K562 treated with DMSO at 1 percent for 4 hours (cell line): ENCODE measurements around the gene PIK3CG. TPM values are rescaled to one million over a fixed set of nuclear protein-coding genes. Genes with fewer than 3 reads are reported as not detected.

Experiments used
- total RNA-seq: library from RNA; unstranded; fragments of 300-600 nt; gene quantifications from 2 replicates; pipeline ENCODE4 v1.2.3, GENCODE V29; 2022; ENCODE audit not compliant: insufficient read depth

Gene PIK3CG
- 18.7 and 22.4 TPM in 2 replicates for total RNA-seq

GRCh38 chr7:106865130-106866041 lies at the start of gene PIK3CG:
Gene PIK3CG, plus strand, starts transcription at chr7:106865282. Its CDS starts 2,280 bp downstream, at chr7:106867562.

Other genes with a start within 250 kb of the PIK3CG start
- gene CCDC71L, start 204.1 kb upstream of the PIK3CG start, total RNA-seq, result 73.0 and 90.6 TPM in 2 replicates
- 52.4 and 53.8 TPM in 2 replicates for gene PRKAR2B, start 179.4 kb downstream of the PIK3CG start, total RNA-seq